Thyroid gland (tissue), 4 donors: ENCODE data around the gene EFNB1. TPM values are rescaled to one million over a fixed set of nuclear protein-coding genes. Genes with fewer than 3 reads are reported as not detected.
A peak's percentile ranks its signal among the peaks of the same experiment; 100 is the strongest.

Experiments
- DNase-seq, 2 donors: peaks; one replicate each; pipeline ENCODE4 v3.0.0-alpha.2; 2019
- H3K27ac ChIP-seq, 3 donors: fragments of 200-600 bp; sonication (generic); 1 replicate in 2 of 3; 2 replicates in 1 of 3; pipeline ENCODE4 v1.5.1; 2016 to 2019; ENCODE audit warnings: mild to moderate bottlenecking in 1 of 3, moderate library complexity in 1 of 3
- H3K27me3 ChIP-seq: fragments of 200-600 bp; sonication (generic); one replicate; pipeline ENCODE4 v1.5.1; 2019
- H3K36me3 ChIP-seq, 2 donors: fragments of 200-600 bp; sonication (generic); one replicate each; pipeline ENCODE4 v1.5.1; 2016 to 2019
- H3K4me1 ChIP-seq, 2 donors: fragments of 200-600 bp; sonication (generic); one replicate each; pipeline ENCODE4 v1.5.1; 2017 to 2019
- H3K4me3 ChIP-seq, 3 donors: fragments of 200-600 bp; sonication (generic); replicated peaks in 1 of 3; 1 replicate in 2 of 3; 2 replicates in 1 of 3; pipeline ENCODE4 v1.5.1; 2016; ENCODE audit warnings: mild to moderate bottlenecking in 1 of 3
- H3K9me3 ChIP-seq: fragments of 200-600 bp; sonication (generic); one replicate; pipeline ENCODE4 v1.5.1; 2017
- CTCF ChIP-seq, 6 experiments: fragments of 200-600 bp in 3 of 6; fragments of 450-650 bp in 3 of 6; sonication (generic) in 3 of 6; IDR thresholded peaks; one replicate each; pipeline ENCODE4 v1.5.1; 2016 to 2019; ENCODE audit warnings: antibody characterized with exemption in 6 of 6, mild to moderate bottlenecking in 2 of 6, inconsistent platforms in 1 of 6, moderate library complexity in 1 of 6
- POLR2A ChIP-seq, 2 donors: fragments of 450-650 bp; IDR thresholded peaks; one replicate each; pipeline ENCODE4 v1.6.1; 2017; ENCODE audit warnings: antibody characterized with exemption in 2 of 2, mild to moderate bottlenecking in 2 of 2, moderate library complexity in 1 of 2
- WGBS, 2 donors: methylation state at CpG; one replicate each; pipeline ENCODE4 v1.1.5; 2017; 5-methylcytosine and 5-hydroxymethylcytosine counted together
- intact Hi-C: fragments of 100-400 bp; cut with DNase I; formaldehyde crosslinking; loops from one replicate; pipeline ENCODE4 v1.15.1; 2023
- total RNA-seq, 4 donors: library from RNA; depleted of rRNA; stranded (reverse); fragments of >200 nt; gene quantifications; one replicate each; pipeline ENCODE4 v1.2.3, GENCODE V29; 2016

Gene EFNB1
- total RNA-seq, 4 donors from 2014 or later = 17.6 to 26.9 (median 20.8) TPM

DNA sequence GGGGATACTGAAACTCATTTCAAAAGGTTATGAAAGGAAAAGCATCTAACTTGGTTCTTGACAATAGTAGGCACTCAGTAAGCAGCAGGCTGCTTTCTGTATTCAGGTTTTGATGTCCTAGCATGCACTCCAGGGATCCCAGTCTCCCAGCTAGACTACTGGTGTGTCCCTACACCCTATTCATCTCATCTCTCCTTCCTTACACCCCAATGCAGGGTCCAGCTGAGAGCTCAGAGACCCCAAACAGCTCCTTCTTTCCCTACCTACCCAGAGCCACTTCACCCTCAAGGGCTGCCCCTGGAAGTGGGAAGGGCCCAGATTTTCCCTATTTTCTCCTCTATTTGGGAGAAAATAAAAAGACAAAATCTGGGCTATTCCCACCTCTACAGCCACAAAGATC lies 1.6 kb upstream of the EFNB1 start:
- H3K4me3 ChIP-seq = no peak overlapping the region
- H3K4me1 ChIP-seq = peaks cover 3 to 4% of the 10 kb centered on the region in 2 donors
- H3K27ac ChIP-seq = no peak overlapping the region
- DNase-seq = no peak
- no peaks in the 10 kb centered on the region for H3K36me3 ChIP-seq
- no peaks in the 10 kb centered on the region for H3K9me3 ChIP-seq
- no peaks in the 10 kb centered on the region for H3K27me3 ChIP-seq
- intact Hi-C loops = loop anchor here (2.0 to 10.0 kb wide), 5 partner anchors 234 to 558 kb away; no protein-coding TSS in a partner anchor
- TF ChIP-seq POLR2A (IDR thresholded peaks at IDR 0.05) = no peak
- no peak for TF ChIP-seq CTCF (IDR thresholded peaks at IDR 0.05)

GRCh38 chrX:68827848-68828624 lies 785 bp upstream of the EFNB1 start:
- DNase-seq = peak; percentile 79 to 81

DNA sequence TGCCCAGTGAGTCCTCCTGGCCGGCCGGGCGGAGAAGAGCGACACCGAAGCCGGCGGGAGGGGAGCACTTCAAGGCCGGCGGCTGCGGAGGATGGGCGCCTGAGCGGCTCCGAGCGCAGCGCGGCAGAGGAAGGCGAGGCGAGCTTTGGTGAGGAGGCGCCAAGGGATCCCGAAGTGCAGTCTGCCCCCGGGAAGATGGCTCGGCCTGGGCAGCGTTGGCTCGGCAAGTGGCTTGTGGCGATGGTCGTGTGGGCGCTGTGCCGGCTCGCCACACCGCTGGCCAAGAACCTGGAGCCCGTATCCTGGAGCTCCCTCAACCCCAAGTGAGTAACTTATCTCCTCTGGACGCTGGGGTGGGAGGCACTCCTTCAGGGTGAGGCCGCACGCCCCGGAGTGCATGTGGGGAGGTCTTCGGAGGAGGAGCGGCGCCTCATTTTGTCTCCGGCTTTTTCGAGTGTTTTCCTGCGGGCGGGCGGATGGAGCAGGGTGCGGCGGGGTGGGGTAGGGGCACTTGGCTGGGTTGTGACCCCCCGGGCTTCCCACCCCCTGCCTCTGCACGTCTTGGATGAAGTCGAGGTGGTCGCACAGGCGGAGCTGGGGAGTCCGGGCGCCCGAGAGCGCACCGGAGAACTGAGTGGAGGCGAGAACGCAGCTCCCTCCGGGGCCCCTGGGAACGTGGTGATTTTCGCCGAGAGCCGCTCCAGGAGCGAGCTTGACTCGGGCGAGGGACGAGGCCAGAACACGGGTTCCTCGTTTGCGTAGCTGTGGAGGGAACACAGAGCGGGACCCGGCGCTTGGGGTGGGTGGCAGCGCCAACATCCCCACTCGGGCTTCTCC lies 979 bp downstream of the EFNB1 start:
- WGBS, 2 donors = 0% methylated on average over 11 to 13 of the region's 74 CpGs
- peaks cover 3 to 4% of the 10 kb centered on the region in 2 donors for H3K4me1 ChIP-seq
- DNase-seq = peak; percentile 25 to 35
- peak overlapping the region; percentile 39 to 55 (median 53) for H3K4me3 ChIP-seq
- H3K27me3 ChIP-seq = no peaks in the 10 kb centered on the region
- intact Hi-C loops = loop anchor here (5.0 to 10.0 kb wide), 4 partner anchors 305 to 555 kb away; no protein-coding TSS in a partner anchor
- H3K9me3 ChIP-seq = no peaks in the 10 kb centered on the region
- no peaks in the 10 kb centered on the region for H3K36me3 ChIP-seq
- H3K27ac ChIP-seq = peak overlapping the region; percentile 36 to 65 (median 51)
- TF ChIP-seq CTCF (IDR thresholded peaks at IDR 0.05) (no peak), POLR2A (IDR thresholded peaks at IDR 0.05) (no peak)

More at GRCh38 chrX:68827848-68828624, 785 bp upstream of the EFNB1 start:
- TF ChIP-seq POLR2A (IDR thresholded peaks at IDR 0.05) = no peak
- TF ChIP-seq CTCF (IDR thresholded peaks at IDR 0.05) = peak; percentile 53 to 91 (median 80)
- intact Hi-C loops = loop anchor here (2.0 to 10.0 kb wide), 5 partner anchors 233 to 557 kb away; no protein-coding TSS in a partner anchor
- Histone ChIP-seq H3K27me3 (no peaks in the 10 kb centered on the region), H3K4me1 (peaks cover 3 to 4% of the 10 kb centered on the region in 2 donors), H3K4me3 (peak overlapping the region in 1 of 3 donors; percentile 53), H3K9me3 (no peaks in the 10 kb centered on the region), H3K27ac (peak overlapping the region; percentile 25 to 56 (median 46)), H3K36me3 (no peaks in the 10 kb centered on the region)
- WGBS, 2 donors = 4 to 7% methylated on average over 20 to 32 of the region's 35 CpGs

GRCh38 chrX:68830419-68831404 lies 1.9 kb downstream of the EFNB1 start:
- TF ChIP-seq POLR2A (IDR thresholded peaks at IDR 0.05) (no peak), CTCF (IDR thresholded peaks at IDR 0.05) (no peak)
- peak overlapping the region; percentile 26 to 55 (median 53) for H3K4me3 ChIP-seq
- H3K27me3 ChIP-seq = no peaks in the 10 kb centered on the region
- H3K36me3 ChIP-seq = no peaks in the 10 kb centered on the region
- intact Hi-C loops = no loop called here
- peak overlapping the region in 1 of 3 donors; percentile 36 for H3K27ac ChIP-seq
- DNase-seq = peak in 1 of 2 donors; percentile 14
- WGBS, 2 donors = 6 to 11% methylated on average over 15 to 29 of the region's 29 CpGs
- no peaks in the 10 kb centered on the region for H3K9me3 ChIP-seq
- peaks cover 3 to 4% of the 10 kb centered on the region in 2 donors for H3K4me1 ChIP-seq
